HL-60 (cell line): ENCODE results near the gene TTC33.

ENCODE experiments used
- GABPA ChIP-seq: IDR thresholded peaks from 2 replicates; pipeline ENCODE4 v1.6.1; 2012; ENCODE audit warnings: low read depth
- TF ChIP-seq, protein P1 (sequence below): IDR thresholded peaks from one replicate; pipeline ENCODE4 v1.5.1; 2011; ENCODE audit warnings: low read length, control low read depth, inconsistent platforms; ENCODE audit not compliant: insufficient read depth
- TF ChIP-seq, protein P2 (sequence below): IDR thresholded peaks from 2 replicates; pipeline ENCODE4 v1.6.1; 2012; ENCODE audit warnings: low read depth; ENCODE audit not compliant: insufficient replicate concordance

DNA sequence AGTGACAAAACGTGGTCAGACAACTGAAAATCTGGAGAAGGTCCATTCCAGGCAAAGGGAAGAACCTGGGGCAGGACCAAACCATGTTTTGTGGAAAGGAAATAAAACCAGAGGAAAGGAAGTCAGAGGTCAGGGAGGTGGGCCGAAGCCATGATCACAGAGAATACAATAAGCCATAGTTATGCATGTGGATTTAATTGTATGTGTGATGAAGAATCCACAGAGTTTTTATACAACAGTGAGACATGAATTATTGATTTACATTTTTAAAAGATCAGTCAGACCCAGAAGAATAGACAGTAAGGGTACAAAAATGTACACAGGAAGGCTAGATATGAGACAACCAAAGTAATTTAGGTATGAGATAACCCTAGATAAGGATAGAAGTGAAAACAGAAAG is 20.8 kb downstream of the TTC33 start:
- TF ChIP-seq, protein P1, sequence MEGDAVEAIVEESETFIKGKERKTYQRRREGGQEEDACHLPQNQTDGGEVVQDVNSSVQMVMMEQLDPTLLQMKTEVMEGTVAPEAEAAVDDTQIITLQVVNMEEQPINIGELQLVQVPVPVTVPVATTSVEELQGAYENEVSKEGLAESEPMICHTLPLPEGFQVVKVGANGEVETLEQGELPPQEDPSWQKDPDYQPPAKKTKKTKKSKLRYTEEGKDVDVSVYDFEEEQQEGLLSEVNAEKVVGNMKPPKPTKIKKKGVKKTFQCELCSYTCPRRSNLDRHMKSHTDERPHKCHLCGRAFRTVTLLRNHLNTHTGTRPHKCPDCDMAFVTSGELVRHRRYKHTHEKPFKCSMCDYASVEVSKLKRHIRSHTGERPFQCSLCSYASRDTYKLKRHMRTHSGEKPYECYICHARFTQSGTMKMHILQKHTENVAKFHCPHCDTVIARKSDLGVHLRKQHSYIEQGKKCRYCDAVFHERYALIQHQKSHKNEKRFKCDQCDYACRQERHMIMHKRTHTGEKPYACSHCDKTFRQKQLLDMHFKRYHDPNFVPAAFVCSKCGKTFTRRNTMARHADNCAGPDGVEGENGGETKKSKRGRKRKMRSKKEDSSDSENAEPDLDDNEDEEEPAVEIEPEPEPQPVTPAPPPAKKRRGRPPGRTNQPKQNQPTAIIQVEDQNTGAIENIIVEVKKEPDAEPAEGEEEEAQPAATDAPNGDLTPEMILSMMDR, result no peak
- no peak for TF ChIP-seq GABPA
- TF ChIP-seq, protein P2, sequence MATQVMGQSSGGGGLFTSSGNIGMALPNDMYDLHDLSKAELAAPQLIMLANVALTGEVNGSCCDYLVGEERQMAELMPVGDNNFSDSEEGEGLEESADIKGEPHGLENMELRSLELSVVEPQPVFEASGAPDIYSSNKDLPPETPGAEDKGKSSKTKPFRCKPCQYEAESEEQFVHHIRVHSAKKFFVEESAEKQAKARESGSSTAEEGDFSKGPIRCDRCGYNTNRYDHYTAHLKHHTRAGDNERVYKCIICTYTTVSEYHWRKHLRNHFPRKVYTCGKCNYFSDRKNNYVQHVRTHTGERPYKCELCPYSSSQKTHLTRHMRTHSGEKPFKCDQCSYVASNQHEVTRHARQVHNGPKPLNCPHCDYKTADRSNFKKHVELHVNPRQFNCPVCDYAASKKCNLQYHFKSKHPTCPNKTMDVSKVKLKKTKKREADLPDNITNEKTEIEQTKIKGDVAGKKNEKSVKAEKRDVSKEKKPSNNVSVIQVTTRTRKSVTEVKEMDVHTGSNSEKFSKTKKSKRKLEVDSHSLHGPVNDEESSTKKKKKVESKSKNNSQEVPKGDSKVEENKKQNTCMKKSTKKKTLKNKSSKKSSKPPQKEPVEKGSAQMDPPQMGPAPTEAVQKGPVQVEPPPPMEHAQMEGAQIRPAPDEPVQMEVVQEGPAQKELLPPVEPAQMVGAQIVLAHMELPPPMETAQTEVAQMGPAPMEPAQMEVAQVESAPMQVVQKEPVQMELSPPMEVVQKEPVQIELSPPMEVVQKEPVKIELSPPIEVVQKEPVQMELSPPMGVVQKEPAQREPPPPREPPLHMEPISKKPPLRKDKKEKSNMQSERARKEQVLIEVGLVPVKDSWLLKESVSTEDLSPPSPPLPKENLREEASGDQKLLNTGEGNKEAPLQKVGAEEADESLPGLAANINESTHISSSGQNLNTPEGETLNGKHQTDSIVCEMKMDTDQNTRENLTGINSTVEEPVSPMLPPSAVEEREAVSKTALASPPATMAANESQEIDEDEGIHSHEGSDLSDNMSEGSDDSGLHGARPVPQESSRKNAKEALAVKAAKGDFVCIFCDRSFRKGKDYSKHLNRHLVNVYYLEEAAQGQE, result no peak
